Measurements from ENCODE around the gene ARHGEF2.

The ARHGEF2 gene

GRCh38 chr1:156003923-156004188, 25.5 kb upstream of the ARHGEF2 start:
- TF ChIP-seq, protein P1, sequence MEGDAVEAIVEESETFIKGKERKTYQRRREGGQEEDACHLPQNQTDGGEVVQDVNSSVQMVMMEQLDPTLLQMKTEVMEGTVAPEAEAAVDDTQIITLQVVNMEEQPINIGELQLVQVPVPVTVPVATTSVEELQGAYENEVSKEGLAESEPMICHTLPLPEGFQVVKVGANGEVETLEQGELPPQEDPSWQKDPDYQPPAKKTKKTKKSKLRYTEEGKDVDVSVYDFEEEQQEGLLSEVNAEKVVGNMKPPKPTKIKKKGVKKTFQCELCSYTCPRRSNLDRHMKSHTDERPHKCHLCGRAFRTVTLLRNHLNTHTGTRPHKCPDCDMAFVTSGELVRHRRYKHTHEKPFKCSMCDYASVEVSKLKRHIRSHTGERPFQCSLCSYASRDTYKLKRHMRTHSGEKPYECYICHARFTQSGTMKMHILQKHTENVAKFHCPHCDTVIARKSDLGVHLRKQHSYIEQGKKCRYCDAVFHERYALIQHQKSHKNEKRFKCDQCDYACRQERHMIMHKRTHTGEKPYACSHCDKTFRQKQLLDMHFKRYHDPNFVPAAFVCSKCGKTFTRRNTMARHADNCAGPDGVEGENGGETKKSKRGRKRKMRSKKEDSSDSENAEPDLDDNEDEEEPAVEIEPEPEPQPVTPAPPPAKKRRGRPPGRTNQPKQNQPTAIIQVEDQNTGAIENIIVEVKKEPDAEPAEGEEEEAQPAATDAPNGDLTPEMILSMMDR (IDR thresholded peaks at IDR 0.05; ENCODE audit: borderline replicate concordance, insufficient read depth, low read depth, low read length), result no peak

GRCh38 chr1:156002188-156002911, 24.0 kb upstream of the ARHGEF2 start:
- TF ChIP-seq, protein P1 (IDR thresholded peaks at IDR 0.05; ENCODE audit: borderline replicate concordance, insufficient read depth, low read depth, low read length), result no peak

More at GRCh38 chr1:156003923-156004188, 25.5 kb upstream of the ARHGEF2 start:
- no peak overlapping the region for H3K4me3 ChIP-seq (ENCODE audit: low read depth, low read length)

DNA sequence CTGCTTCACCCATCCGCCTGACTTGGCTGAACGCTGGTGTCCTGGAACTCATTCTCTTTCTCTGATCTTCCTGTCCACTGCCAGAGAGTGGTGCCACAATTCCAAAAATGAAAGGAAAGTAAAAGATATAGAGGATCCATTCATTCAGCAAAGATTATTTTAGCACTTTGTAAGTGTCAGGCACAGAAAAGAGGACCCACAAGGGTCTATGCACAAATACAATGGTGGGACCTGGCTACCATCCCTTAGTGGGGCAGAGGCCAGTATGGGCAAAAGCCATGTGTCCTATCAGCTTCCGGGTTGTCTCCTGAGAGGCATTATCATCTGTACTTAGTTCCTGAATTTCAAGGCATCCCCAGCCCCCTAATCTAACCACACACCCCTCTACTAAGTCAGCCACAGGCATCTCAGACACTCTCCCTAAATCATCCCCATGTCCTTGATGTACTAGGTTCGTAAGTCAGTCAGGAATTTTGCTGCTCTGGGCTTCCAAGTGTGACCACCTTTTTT, 23.4 kb upstream of the ARHGEF2 start:
- H3K4me3 ChIP-seq (ENCODE audit: low read depth, low read length), result no peak overlapping the region
- TF ChIP-seq, protein P1 (IDR thresholded peaks at IDR 0.05; ENCODE audit: borderline replicate concordance, insufficient read depth, low read depth, low read length), result no peak

More at GRCh38 chr1:156002188-156002911, 24.0 kb upstream of the ARHGEF2 start:
- no peak overlapping the region for H3K4me3 ChIP-seq (ENCODE audit: low read depth, low read length)

DNA sequence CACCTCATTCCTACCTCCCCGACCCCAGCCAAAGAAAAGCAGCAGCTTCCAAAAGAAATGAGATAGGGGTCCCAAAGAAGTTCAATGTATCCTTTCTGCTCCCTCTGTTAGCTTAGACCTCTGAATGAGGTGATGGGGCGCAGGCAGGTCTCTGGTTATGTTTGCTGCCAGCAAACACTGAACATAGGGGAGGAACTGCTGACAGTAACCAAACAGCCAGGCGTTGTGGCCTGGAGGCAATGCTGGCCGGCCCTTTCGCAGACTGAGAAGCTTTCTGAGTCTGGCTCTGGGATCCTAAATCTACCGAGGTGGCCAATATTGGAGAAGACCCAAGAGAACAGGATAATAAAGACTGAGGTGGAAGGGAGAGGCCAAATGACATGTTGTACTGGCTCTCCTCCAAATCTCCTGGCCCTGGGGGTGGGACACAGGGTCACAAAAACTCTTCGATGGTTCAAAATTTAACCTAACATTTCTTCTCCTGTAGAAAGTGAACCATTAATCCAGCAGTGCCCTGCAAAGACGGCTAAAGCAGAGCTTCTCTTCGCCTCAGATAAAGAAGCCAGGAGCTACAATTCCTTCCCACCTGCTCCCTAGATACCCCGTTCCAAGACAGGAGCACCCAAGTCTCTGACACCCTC, 22.8 kb upstream of the ARHGEF2 start:
- TF ChIP-seq, protein P1 (IDR thresholded peaks at IDR 0.05; ENCODE audit: borderline replicate concordance, insufficient read depth, low read depth, low read length), result no peak
- no peak overlapping the region for H3K4me3 ChIP-seq (ENCODE audit: low read depth, low read length)

- TF ChIP-seq, protein P1 (IDR thresholded peaks at IDR 0.05; ENCODE audit: borderline replicate concordance, insufficient read depth, low read depth, low read length), result no peak
- H3K4me3 ChIP-seq (ENCODE audit: low read depth, low read length), result no peak overlapping the region
Observed at GRCh38 chr1:155999964-156000363, 21.6 kb upstream of the ARHGEF2 start.

GRCh38 chr1:155996166-155996565, 17.8 kb upstream of the ARHGEF2 start:
- TF ChIP-seq, protein P1 (IDR thresholded peaks at IDR 0.05; ENCODE audit: borderline replicate concordance, insufficient read depth, low read depth, low read length), result no peak
- no peak overlapping the region for H3K4me3 ChIP-seq (ENCODE audit: low read depth, low read length)

DNA sequence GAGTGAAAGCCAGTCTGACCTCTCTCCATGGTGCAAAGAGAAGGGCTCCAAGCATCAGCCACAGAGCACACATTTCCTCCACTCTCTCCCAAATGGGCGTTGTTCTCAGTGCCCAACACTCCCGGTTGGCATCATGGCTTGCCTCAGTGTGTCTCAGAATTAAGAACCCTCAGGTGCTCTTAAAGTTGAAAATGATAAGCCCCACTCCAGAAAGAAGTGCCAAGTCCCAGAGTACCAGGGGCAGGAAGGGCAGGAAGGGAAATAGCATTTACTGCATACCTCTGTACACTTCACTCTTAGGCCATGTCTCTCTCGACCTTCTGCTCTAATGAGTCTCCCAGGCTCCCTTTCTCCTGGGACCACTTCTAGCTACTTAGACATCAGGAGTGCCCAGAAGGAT, 15.2 kb upstream of the ARHGEF2 start:
- TF ChIP-seq, protein P1 (IDR thresholded peaks at IDR 0.05; ENCODE audit: borderline replicate concordance, insufficient read depth, low read depth, low read length), result no peak
- H3K4me3 ChIP-seq (ENCODE audit: low read depth, low read length), result no peak overlapping the region
